Hepatocyte (in vitro differentiated cells): ENCODE results near the gene GTSE1. TPM values are rescaled to one million over a fixed set of nuclear protein-coding genes. Genes with fewer than 3 reads are reported as not detected.

Experiments used
- DNase-seq: peaks from one replicate; pipeline ENCODE4 v3.0.0-alpha.2; 2016; ENCODE audit warnings: low spot score
- H2AFZ ChIP-seq: fragments of 200-600 bp; sonication (generic); 2 replicates; pipeline ENCODE4 v1.6.0; 2016; ENCODE audit warnings: antibody characterized with exemption, mild to moderate bottlenecking
- H3K27ac ChIP-seq: fragments of 200-600 bp; sonication (generic); 2 replicates; pipeline ENCODE4 v1.5.1; 2016; ENCODE audit warnings: mild to moderate bottlenecking
- H3K27me3 ChIP-seq: fragments of 200-600 bp; sonication (generic); 2 replicates; pipeline ENCODE4 v1.6.1; 2016
- H3K36me3 ChIP-seq: fragments of 200-600 bp; sonication (generic); replicated peaks from 2 replicates; pipeline ENCODE4 v1.5.1; 2016; ENCODE audit warnings: low read depth; ENCODE audit not compliant: insufficient read depth
- H3K4me1 ChIP-seq: fragments of 200-600 bp; sonication (generic); 2 replicates; pipeline ENCODE4 v1.5.1; 2016; ENCODE audit warnings: mild to moderate bottlenecking, moderate library complexity; ENCODE audit not compliant: insufficient read depth
- H3K4me2 ChIP-seq: fragments of 200-600 bp; sonication (generic); 2 replicates; pipeline ENCODE4 v1.6.0; 2016
- H3K4me3 ChIP-seq: fragments of 200-600 bp; sonication (generic); 2 replicates; pipeline ENCODE4 v1.5.1; 2016; ENCODE audit warnings: mild to moderate bottlenecking
- H3K79me2 ChIP-seq: fragments of 200-600 bp; sonication (generic); 2 replicates; pipeline ENCODE4 v1.6.0; 2017; ENCODE audit warnings: mild to moderate bottlenecking
- H3K9me2 ChIP-seq: fragments of 200-600 bp; sonication (generic); replicated peaks from 2 replicates; pipeline ENCODE4 v1.6.0; 2017; ENCODE audit warnings: mild to moderate bottlenecking; ENCODE audit not compliant: insufficient read depth
- H3K9me3 ChIP-seq: fragments of 200-600 bp; sonication (generic); 2 replicates; pipeline ENCODE4 v1.5.1; 2016; ENCODE audit warnings: low read depth, mild to moderate bottlenecking
- H4K20me1 ChIP-seq: fragments of 200-600 bp; sonication (generic); 2 replicates; pipeline ENCODE4 v1.6.0; 2016; ENCODE audit warnings: mild to moderate bottlenecking; ENCODE audit not compliant: insufficient read depth, poor library complexity, severe bottlenecking
- EZH2 ChIP-seq: fragments of 200-600 bp; sonication (generic); IDR thresholded peaks from 2 replicates; pipeline ENCODE4 v1.6.1; 2016; ENCODE audit warnings: antibody characterized with exemption, mild to moderate bottlenecking, borderline replicate concordance
- EZH2phosphoT487 ChIP-seq: fragments of 200-600 bp; sonication (generic); IDR thresholded peaks from one replicate; pipeline ENCODE4 v1.6.1; 2018; ENCODE audit warnings: antibody characterized with exemption, mild to moderate bottlenecking, low read depth, moderate library complexity; ENCODE audit not compliant: unreplicated experiment, severe bottlenecking
- WGBS: methylation state at CpG from one replicate; pipeline ENCODE4 v1.1.6; 2016; ENCODE audit warnings: low lambda C conversion rate; ENCODE audit errors: missing lambda C conversion rate; 5-methylcytosine and 5-hydroxymethylcytosine counted together
- polyA plus RNA-seq: library from polyadenylated mRNA; unstranded; fragments of >200 nt; fragmentation: Nextera tagmentation; extraction: Ambion mirVana; gene quantifications from 2 replicates; pipeline ENCODE4 v1.2.1, GENCODE V29; 2016
- total RNA-seq: library from RNA; depleted of rRNA; stranded (reverse); fragments of >200 nt; gene quantifications from 2 replicates; pipeline ENCODE4 v1.2.3, GENCODE V29; 2014
- TF ChIP-seq, protein P1 (sequence below): fragments of 200-600 bp; sonication (generic); IDR thresholded peaks from 2 replicates; pipeline ENCODE4 v1.5.1; 2016; ENCODE audit warnings: antibody characterized with exemption, mild to moderate bottlenecking; ENCODE audit not compliant: poor library complexity

GTSE1 gene
- total and polyA plus RNA-seq, 2 experiments from 2014 or later: 4.1 to 4.4 TPM

DNA sequence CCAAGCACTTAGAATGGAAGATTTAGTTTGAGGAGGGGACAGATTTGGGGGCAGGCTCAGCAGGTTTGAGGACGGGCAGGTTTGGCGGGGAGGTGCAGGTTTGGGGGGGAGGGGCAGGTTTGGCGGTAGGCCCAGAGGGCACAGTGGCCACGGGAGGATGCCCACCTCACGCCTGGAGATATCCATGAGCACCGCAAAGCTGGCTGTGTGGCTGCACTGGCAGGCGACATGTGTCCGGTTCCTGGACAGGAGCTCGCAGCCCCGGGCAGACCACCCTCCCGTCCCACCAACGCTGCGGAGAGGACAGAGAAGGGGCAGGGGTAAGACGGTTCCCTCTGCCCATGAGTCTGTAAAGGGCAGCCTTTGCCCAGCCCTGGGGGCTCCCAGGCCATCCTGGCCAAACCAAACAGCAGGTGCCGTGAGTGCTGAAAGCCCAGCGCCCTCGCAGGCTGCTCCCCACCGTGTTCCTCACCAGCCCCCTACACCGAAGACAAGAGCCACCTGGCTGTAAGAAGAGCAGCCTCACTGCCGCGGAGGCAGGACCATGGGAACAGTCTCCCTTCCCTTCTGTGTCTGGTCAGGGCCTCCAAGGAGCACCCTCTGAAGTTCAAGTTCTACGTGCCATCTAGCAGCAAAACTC is 81.9 kb downstream of the GTSE1 start:
- Histone ChIP-seq H3K9me2 (no peaks in the 10 kb centered on the region), H3K27me3 (no peaks in the 10 kb centered on the region), H3K36me3 (no peaks in the 10 kb centered on the region), H3K4me2 (peak overlapping the region; percentile 63), H3K9me3 (peaks cover 5% of the 10 kb centered on the region), H3K27ac (peak overlapping the region; percentile 93), H3K4me1 (peaks cover 28% of the 10 kb centered on the region), H2AFZ (no peak overlapping the region), H3K4me3 (no peak overlapping the region), H3K79me2 (no peaks in the 10 kb centered on the region), H4K20me1 (no peaks in the 10 kb centered on the region)
- WGBS: 72% methylated on average over 16 of the region's 22 CpGs
- TF ChIP-seq, protein P1, sequence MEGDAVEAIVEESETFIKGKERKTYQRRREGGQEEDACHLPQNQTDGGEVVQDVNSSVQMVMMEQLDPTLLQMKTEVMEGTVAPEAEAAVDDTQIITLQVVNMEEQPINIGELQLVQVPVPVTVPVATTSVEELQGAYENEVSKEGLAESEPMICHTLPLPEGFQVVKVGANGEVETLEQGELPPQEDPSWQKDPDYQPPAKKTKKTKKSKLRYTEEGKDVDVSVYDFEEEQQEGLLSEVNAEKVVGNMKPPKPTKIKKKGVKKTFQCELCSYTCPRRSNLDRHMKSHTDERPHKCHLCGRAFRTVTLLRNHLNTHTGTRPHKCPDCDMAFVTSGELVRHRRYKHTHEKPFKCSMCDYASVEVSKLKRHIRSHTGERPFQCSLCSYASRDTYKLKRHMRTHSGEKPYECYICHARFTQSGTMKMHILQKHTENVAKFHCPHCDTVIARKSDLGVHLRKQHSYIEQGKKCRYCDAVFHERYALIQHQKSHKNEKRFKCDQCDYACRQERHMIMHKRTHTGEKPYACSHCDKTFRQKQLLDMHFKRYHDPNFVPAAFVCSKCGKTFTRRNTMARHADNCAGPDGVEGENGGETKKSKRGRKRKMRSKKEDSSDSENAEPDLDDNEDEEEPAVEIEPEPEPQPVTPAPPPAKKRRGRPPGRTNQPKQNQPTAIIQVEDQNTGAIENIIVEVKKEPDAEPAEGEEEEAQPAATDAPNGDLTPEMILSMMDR: no peak
- no peak for TF ChIP-seq EZH2phosphoT487
- TF ChIP-seq EZH2: no peak
- DNase-seq: no peak

DNA sequence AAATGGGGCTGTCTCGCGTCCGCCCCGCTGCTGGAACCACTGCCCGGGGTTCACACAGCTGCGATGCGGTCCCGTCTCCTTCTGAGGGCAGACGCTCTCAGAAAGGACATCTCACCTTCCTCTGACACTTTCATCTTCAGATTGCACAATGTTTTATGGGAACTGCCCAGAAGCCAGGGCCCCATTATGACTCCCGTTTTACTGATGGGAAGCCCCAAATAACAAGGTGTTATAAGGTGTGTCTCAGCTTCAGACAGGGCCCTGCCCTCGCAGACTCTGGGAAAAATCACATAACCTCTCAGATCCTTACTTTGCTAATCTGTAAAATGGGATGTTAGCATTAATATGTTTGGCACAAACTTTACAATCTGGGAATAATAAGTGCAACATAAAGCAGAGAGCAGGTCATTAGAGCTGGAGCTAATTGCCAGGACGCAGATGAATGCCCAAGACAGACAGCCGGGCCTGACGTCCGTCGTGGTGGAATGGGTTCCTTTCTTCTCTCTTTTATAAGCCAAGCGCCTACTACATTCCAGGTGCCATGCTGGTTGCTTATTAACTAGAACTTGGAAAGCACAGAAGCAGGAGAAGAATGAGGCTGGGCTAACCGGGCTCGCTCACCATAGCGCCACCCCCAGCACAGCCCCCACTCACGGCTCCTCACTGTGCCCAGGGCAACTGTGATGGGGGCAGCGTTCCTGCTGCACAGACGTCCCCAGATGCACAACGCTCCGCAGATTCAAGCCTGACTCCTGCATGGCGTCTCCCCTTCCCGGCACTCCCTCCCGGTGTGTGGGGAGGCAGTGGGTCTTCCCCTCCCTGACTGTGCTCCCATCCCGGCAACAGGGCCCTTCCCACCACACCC is 82.6 kb downstream of the GTSE1 start:
- H3K27ac ChIP-seq: peak overlapping the region; percentile 93
- no peak overlapping the region for H3K4me3 ChIP-seq
- TF ChIP-seq EZH2: no peak
- TF ChIP-seq, protein P1: no peak
- TF ChIP-seq EZH2phosphoT487: no peak

DNA sequence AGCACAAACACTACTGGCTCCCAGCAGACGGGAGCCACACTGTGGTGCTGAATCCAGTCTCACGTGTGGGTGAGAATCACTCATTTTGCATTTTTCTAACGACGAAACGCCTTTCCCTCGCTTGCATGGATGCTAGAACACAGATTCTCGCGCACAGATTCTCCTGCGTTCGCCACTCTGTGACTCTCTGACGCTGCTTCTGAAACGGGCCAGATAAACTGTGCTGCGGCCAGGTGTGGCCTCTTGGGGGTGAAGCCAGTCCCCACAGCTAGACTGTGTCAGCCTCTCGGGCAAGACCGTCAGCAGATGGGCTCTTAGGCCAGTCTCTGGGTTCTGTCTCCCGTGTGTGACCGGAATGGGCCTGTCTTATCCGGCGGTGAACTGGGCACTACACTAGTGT is 83.4 kb downstream of the GTSE1 start:
- H3K27ac ChIP-seq: no peak overlapping the region
- H2AFZ ChIP-seq: no peak overlapping the region
- no peaks in the 10 kb centered on the region for H3K79me2 ChIP-seq
- no peak overlapping the region for H3K4me3 ChIP-seq
- 91% methylated on average over 19 of the region's 19 CpGs for WGBS
- H3K9me3 ChIP-seq: peaks cover 5% of the 10 kb centered on the region
- H4K20me1 ChIP-seq: no peaks in the 10 kb centered on the region
- H3K4me2 ChIP-seq: peak overlapping the region; percentile 69
- H3K9me2 ChIP-seq: no peaks in the 10 kb centered on the region
- H3K27me3 ChIP-seq: no peaks in the 10 kb centered on the region
- DNase-seq: no peak
- H3K4me1 ChIP-seq: peaks cover 28% of the 10 kb centered on the region
- TF ChIP-seq, protein P1: no peak
- TF ChIP-seq EZH2phosphoT487: no peak
- TF ChIP-seq EZH2: no peak
- H3K36me3 ChIP-seq: no peaks in the 10 kb centered on the region

More for the DNA sequence above, 82.6 kb downstream of the GTSE1 start:
- H3K9me3 ChIP-seq: peaks cover 5% of the 10 kb centered on the region
- no peaks in the 10 kb centered on the region for H4K20me1 ChIP-seq
- peak; percentile 49 for DNase-seq
- no peaks in the 10 kb centered on the region for H3K36me3 ChIP-seq
- H3K79me2 ChIP-seq: no peaks in the 10 kb centered on the region
- H2AFZ ChIP-seq: no peak overlapping the region
- H3K4me2 ChIP-seq: peak overlapping the region; percentile 69
- no peaks in the 10 kb centered on the region for H3K27me3 ChIP-seq
- 67% methylated on average over 29 of the region's 29 CpGs for WGBS
- H3K4me1 ChIP-seq: peaks cover 28% of the 10 kb centered on the region
- H3K9me2 ChIP-seq: no peaks in the 10 kb centered on the region

Other genes with a start within 250 kb of the GTSE1 start
- gene PPARA, start 146.3 kb upstream of the GTSE1 start, total RNA-seq: 28.0 and 31.0 TPM in 2 replicates
- 12.3 and 13.7 TPM in 2 replicates for gene PPARA, start 146.3 kb upstream of the GTSE1 start, polyA plus RNA-seq
- 11.1 and 13.6 TPM in 2 replicates for gene CDPF1, start 46.6 kb upstream of the GTSE1 start, total RNA-seq
- 8.2 and 16.7 TPM in 2 replicates for gene CDPF1, start 46.6 kb upstream of the GTSE1 start, polyA plus RNA-seq
- gene PKDREJ, start 33.5 kb upstream of the GTSE1 start, total RNA-seq: 0.16 TPM in 1 of 2 replicates, not detected in the other
- 0.16 TPM in 1 of 2 replicates, not detected in the other for gene PKDREJ, start 33.5 kb upstream of the GTSE1 start, polyA plus RNA-seq
- 62.4 and 85.8 TPM in 2 replicates for gene TTC38, start 28.9 kb upstream of the GTSE1 start, total RNA-seq
- gene TTC38, start 28.9 kb upstream of the GTSE1 start, polyA plus RNA-seq: 44.3 and 48.3 TPM in 2 replicates
- gene TRMU, start 38.8 kb downstream of the GTSE1 start, total RNA-seq: 36.0 and 40.9 TPM in 2 replicates
- 38.0 and 44.6 TPM in 2 replicates for gene TRMU, start 38.8 kb downstream of the GTSE1 start, polyA plus RNA-seq
- 5.8 and 8.7 TPM in 2 replicates for gene CELSR1, start 240.8 kb downstream of the GTSE1 start, total RNA-seq
- 3.0 and 4.9 TPM in 2 replicates for gene CELSR1, start 240.8 kb downstream of the GTSE1 start, polyA plus RNA-seq